ENCODE measurements around the gene DKC1. TPM values are rescaled to one million over a fixed set of nuclear protein-coding genes. Genes with fewer than 3 reads are reported as not detected.

The DKC1 gene
- total RNA-seq = 10 to 100 TPM; 26.8 to 78.9 TPM

GRCh38 chrX:154762537-154763296, at the start of gene DKC1:
Gene DKC1, plus strand, starts transcription at chrX:154762864. Its CDS starts 102 bp downstream, at chrX:154762966.

GRCh38 chrX:154750301-154751202, 12.1 kb upstream of the DKC1 start, which contains the start of gene GAB3:
Gene GAB3, minus strand, starts transcription at chrX:154751077. Its CDS starts 52 bp downstream, at chrX:154751025.

GRCh38 chrX:154804957-154805695, 42.5 kb downstream of the DKC1 start, which contains the start of gene MPP1:
Gene MPP1, minus strand, starts transcription at chrX:154805485. Its CDS starts 112 bp downstream, at chrX:154805373.

Small RNA genes lying within 50 kb of the gene (small RNA-seq; reads per million reads assigned to genes)
- gene SNORA36A = 0 reads per million in 2 donors

Other genes starting within 250 kb of the DKC1 start
- gene FAM3A, start 246.6 kb upstream of the DKC1 start, total RNA-seq = 10 to 100 TPM; 20.6 to 21.7 TPM
- 100 to 1,000 TPM; 145 to 171 TPM for gene G6PD, start 216.0 kb upstream of the DKC1 start, total RNA-seq
- 10 to 100 TPM; 12.0 to 15.3 TPM for gene IKBKG, start 215.2 kb upstream of the DKC1 start, total RNA-seq
- not detected for gene CTAG1A, start 177.7 kb upstream of the DKC1 start, total RNA-seq
- not detected for gene CTAG1B, start 143.6 kb upstream of the DKC1 start, total RNA-seq
- not detected for gene CTAG2, start 109.3 kb upstream of the DKC1 start, total RNA-seq
- 10 to 100 TPM in 1 of 2 donors, under 1 TPM in 1; 0.33 to 10.7 TPM for gene GAB3, start 11.8 kb upstream of the DKC1 start, total RNA-seq
- gene MPP1, start 42.6 kb downstream of the DKC1 start, total RNA-seq = 10 to 100 TPM; 20.0 to 22.0 TPM
- not detected for gene SMIM9, start 71.8 kb downstream of the DKC1 start, total RNA-seq
- 1 to 10 TPM; 4.7 to 5.5 TPM for gene F8A1, start 123.5 kb downstream of the DKC1 start, total RNA-seq